GM19395 (cell line): ENCODE data around the gene SLC17A9.

Experiments used
- ATAC-seq: cut with Tn5 transposase; IDR thresholded peaks from one replicate; pipeline ENCODE4 v1.9.1; 2021; ENCODE audit warnings: mild to moderate bottlenecking, moderate library complexity; ENCODE audit not compliant: unreplicated experiment

Gene SLC17A9

GRCh38 chr20:62997417-62998035 is 45.0 kb downstream of the SLC17A9 start:
- no peak for ATAC-seq

- no peak for ATAC-seq
Measured at GRCh38 chr20:62998449-62998848, 45.9 kb downstream of the SLC17A9 start.

- ATAC-seq, result no peak
Measured at GRCh38 chr20:62999580-62999979, 47.1 kb downstream of the SLC17A9 start.

- no peak for ATAC-seq
Measured at GRCh38 chr20:63000036-63000435, 47.5 kb downstream of the SLC17A9 start.

GRCh38 chr20:63000958-63001357 is 48.4 kb downstream of the SLC17A9 start:
- ATAC-seq, result no peak

- ATAC-seq, result no peak
Measured at GRCh38 chr20:63002511-63002910, 50.0 kb downstream of the SLC17A9 start.

- ATAC-seq, result no peak
Measured at GRCh38 chr20:63003546-63003945, 51.0 kb downstream of the SLC17A9 start.

- no peak for ATAC-seq
Measured at GRCh38 chr20:63004607-63005364, 52.3 kb downstream of the SLC17A9 start.

GRCh38 chr20:63005365-63005861 is 52.9 kb downstream of the SLC17A9 start:
- ATAC-seq, result no peak

GRCh38 chr20:63005862-63006539 is 53.5 kb downstream of the SLC17A9 start:
- no peak for ATAC-seq

GRCh38 chr20:63006540-63007359 is 54.2 kb downstream of the SLC17A9 start, which contains the start of gene BHLHE23:
Gene BHLHE23 (minus strand): TSS chr20:63006964. CDS start chr20:63006774, 190 bp downstream.
- no peak for ATAC-seq

GRCh38 chr20:63007360-63007645 is 54.8 kb downstream of the SLC17A9 start:
- no peak for ATAC-seq

- ATAC-seq, result no peak
Measured at GRCh38 chr20:63007646-63008488, 55.4 kb downstream of the SLC17A9 start.

- ATAC-seq, result no peak
Measured at GRCh38 chr20:63008541-63009044, 56.1 kb downstream of the SLC17A9 start.

GRCh38 chr20:63009045-63009961 is 56.8 kb downstream of the SLC17A9 start:
- ATAC-seq, result peak; percentile 42

GRCh38 chr20:63009988-63010769 is 57.7 kb downstream of the SLC17A9 start:
- peak; percentile 66 for ATAC-seq

GRCh38 chr20:63011798-63012197 is 59.3 kb downstream of the SLC17A9 start:
- no peak for ATAC-seq

- ATAC-seq, result no peak
Measured at GRCh38 chr20:63013207-63013606, 60.7 kb downstream of the SLC17A9 start.
